ENCODE measurements around the gene BHLHA15.

DNA sequence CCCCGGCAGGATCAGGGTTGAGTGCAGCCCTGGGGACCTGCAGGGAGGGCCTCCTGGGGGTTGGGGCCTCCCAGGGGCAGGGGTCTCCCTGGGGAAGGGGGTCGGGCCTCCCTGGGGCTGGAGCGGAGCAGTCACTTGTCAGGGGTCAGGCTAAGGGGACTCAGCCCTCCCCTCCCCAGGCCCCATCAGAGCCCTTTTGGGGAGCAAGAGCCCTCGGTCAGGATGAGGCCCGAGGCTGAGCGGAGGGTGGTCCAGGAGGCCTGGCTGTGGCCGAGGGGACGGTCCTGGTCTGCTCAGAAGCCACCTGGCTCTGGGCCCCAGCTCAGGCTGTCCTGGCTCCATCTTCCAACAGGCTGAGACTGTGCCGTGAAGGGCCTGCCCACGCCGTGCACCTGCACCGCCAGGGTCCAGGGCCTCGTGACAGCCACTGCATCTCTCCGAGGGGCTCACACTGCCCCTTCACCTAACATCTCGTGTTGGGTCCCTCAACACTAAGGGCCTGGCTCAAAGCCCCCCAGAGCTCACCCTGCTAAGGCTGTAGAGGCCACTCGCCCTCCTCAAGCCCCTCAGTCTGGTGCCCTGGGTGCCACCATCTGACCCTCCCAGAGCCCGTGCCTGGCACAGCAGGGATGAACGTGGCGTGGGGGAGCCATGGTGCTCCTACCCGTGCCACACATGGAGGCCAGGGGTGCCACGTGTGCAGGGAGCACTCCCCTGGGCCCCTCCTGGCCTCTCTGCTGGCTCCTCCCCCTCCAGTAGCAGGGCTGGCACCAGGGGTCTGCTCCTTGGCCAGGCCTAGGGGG, 12.9 kb downstream of the BHLHA15 start:
- TF ChIP-seq, protein P1, sequence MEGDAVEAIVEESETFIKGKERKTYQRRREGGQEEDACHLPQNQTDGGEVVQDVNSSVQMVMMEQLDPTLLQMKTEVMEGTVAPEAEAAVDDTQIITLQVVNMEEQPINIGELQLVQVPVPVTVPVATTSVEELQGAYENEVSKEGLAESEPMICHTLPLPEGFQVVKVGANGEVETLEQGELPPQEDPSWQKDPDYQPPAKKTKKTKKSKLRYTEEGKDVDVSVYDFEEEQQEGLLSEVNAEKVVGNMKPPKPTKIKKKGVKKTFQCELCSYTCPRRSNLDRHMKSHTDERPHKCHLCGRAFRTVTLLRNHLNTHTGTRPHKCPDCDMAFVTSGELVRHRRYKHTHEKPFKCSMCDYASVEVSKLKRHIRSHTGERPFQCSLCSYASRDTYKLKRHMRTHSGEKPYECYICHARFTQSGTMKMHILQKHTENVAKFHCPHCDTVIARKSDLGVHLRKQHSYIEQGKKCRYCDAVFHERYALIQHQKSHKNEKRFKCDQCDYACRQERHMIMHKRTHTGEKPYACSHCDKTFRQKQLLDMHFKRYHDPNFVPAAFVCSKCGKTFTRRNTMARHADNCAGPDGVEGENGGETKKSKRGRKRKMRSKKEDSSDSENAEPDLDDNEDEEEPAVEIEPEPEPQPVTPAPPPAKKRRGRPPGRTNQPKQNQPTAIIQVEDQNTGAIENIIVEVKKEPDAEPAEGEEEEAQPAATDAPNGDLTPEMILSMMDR (IDR thresholded peaks at IDR 0.05) = no peak
- no peak for TF ChIP-seq CREM (CRISPR knock-in tag; IDR thresholded peaks at IDR 0.05)
- TF ChIP-seq, protein P2, sequence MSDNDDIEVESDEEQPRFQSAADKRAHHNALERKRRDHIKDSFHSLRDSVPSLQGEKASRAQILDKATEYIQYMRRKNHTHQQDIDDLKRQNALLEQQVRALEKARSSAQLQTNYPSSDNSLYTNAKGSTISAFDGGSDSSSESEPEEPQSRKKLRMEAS (CRISPR knock-in tag; IDR thresholded peaks at IDR 0.05) = no peak
- TF ChIP-seq CBFB (CRISPR knock-in tag; IDR thresholded peaks at IDR 0.05; ENCODE audit: low read depth) = no peak
- TF ChIP-seq FOXK1 (CRISPR knock-in tag; IDR thresholded peaks at IDR 0.05) = no peak
- TF ChIP-seq, protein P3, sequence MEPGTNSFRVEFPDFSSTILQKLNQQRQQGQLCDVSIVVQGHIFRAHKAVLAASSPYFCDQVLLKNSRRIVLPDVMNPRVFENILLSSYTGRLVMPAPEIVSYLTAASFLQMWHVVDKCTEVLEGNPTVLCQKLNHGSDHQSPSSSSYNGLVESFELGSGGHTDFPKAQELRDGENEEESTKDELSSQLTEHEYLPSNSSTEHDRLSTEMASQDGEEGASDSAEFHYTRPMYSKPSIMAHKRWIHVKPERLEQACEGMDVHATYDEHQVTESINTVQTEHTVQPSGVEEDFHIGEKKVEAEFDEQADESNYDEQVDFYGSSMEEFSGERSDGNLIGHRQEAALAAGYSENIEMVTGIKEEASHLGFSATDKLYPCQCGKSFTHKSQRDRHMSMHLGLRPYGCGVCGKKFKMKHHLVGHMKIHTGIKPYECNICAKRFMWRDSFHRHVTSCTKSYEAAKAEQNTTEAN (CRISPR knock-in tag; IDR thresholded peaks at IDR 0.05) = no peak
- TF ChIP-seq, protein P4, sequence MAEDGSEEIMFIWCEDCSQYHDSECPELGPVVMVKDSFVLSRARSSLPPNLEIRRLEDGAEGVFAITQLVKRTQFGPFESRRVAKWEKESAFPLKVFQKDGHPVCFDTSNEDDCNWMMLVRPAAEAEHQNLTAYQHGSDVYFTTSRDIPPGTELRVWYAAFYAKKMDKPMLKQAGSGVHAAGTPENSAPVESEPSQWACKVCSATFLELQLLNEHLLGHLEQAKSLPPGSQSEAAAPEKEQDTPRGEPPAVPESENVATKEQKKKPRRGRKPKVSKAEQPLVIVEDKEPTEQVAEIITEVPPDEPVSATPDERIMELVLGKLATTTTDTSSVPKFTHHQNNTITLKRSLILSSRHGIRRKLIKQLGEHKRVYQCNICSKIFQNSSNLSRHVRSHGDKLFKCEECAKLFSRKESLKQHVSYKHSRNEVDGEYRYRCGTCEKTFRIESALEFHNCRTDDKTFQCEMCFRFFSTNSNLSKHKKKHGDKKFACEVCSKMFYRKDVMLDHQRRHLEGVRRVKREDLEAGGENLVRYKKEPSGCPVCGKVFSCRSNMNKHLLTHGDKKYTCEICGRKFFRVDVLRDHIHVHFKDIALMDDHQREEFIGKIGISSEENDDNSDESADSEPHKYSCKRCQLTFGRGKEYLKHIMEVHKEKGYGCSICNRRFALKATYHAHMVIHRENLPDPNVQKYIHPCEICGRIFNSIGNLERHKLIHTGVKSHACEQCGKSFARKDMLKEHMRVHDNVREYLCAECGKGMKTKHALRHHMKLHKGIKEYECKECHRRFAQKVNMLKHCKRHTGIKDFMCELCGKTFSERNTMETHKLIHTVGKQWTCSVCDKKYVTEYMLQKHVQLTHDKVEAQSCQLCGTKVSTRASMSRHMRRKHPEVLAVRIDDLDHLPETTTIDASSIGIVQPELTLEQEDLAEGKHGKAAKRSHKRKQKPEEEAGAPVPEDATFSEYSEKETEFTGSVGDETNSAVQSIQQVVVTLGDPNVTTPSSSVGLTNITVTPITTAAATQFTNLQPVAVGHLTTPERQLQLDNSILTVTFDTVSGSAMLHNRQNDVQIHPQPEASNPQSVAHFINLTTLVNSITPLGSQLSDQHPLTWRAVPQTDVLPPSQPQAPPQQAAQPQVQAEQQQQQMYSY (CRISPR knock-in tag; IDR thresholded peaks at IDR 0.05) = no peak

Measured in WTC11 (cell line).